ENCODE data around the gene DDX3X.
"Not testable (repeated sequence)": the region's sequence is repeated elsewhere in the genome, so short reads cannot be mapped to it uniquely, and the experiment has no call there.

Gene DDX3X

DNA sequence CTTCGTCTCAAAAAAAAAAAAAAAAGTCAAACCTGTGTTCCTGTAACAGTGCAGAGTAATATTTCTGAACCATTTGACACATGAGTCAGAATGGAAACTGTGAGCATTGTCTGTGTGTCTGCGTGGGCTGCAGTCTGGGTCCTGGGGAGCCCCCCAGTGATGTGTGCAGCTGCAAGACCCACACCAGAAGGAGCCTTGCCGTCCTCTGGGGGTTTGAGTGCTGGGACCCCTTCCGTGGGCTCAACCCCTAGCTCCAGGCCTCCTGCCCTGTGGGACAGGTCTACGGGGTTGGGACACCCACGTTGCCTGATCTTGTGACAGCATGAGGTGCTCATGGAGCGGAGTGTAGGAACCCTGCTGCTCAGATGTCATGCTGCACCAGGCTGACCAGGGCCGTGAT lies 43.7 kb downstream of the DDX3X start:
- DNase-seq: no peak

DNA sequence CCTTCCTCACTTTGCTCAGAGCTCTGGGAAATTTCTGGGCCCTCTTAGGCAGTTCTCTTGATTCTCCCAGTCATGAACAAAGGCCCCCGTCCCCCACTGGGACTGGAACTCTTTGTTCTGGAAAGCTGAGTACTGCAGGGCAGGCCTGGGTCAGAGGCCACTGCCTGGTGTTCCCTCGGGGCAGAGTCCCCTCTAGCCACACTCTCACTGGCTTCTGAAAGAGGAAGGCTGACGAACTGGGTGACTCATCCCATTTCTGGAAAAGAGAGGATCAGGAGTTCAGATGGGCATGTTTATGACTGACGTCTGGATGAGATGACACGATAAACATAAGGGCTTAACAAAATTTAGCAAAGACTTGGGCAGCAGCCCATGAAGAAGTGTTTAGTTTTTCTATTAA lies 47.7 kb downstream of the DDX3X start:
- DNase-seq: no peak

DNA sequence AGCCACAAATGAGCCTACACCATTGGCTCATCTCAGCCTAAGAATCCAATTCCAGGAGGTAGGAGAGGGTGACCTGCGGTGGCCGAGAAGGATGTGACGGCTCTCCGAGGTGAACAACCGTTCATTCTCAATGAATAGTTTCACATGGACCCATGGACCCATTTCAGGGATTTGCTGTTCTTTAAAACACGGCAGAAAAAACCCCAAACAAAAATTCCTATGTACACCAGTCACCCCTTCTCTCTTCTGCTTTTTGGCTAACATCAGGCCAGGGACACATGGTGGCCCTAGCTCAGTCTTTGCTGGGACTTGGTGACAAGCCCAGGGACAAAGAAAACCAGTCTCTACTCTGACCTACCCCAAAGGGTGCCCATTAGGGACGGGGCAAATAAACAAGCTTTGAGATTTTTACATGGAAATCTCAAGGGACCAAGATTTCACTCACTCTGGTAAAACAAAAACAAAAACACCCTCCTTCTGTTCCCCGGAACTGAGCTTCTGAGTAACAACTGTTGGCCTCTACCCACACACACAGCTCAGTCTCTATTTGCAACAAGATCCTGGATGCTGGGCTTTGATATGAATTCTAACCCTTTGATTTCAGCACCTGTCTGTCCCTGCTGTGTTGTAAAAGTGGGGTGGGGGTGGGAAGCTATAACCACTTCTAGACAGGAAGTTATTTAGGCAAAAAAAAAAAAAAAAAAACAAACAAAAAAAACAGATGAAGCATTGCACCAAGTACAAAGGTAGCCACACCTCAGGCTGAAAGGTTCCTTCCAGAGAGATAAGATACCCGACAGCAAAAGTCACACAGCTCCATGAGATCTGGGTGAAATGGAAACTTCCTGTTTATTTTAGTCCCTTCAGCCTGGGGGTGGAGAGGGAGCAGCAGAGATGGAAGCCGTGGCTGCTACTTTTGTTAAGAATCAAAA lies 49.0 kb downstream of the DDX3X start:
- peak; percentile 8 for DNase-seq

DNA sequence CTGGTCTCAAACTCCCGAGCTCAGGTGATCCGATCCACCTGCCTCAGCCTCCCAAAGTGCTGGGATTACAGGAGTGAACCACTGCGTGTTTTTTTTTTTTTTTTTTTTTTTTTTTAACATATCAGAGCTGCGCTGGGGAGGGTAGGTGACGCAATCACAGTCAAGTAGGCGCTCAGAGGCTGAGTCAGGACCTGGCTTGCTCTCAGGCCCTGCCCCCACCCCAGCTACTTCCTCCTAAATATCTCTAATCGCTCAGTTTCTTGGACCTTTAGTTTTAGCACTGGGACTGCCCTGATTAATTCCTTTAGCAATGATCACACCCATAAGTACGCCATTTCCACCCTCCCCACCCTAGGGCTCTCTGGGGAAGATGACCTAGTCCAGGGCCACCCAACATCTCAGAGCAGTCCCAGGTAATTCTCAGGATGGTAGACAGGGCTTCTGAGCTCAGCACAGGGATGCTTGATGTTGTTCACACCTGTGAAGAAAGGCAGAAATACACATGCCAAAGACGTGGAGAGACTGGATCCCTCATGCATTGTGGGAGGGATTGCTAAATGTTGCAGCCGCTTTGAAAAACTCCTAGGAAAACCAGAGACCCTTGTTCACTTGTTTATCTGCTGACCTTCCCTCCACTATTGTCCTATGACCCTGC lies 50.2 kb downstream of the DDX3X start:
- peak; percentile 10 for DNase-seq

DNA sequence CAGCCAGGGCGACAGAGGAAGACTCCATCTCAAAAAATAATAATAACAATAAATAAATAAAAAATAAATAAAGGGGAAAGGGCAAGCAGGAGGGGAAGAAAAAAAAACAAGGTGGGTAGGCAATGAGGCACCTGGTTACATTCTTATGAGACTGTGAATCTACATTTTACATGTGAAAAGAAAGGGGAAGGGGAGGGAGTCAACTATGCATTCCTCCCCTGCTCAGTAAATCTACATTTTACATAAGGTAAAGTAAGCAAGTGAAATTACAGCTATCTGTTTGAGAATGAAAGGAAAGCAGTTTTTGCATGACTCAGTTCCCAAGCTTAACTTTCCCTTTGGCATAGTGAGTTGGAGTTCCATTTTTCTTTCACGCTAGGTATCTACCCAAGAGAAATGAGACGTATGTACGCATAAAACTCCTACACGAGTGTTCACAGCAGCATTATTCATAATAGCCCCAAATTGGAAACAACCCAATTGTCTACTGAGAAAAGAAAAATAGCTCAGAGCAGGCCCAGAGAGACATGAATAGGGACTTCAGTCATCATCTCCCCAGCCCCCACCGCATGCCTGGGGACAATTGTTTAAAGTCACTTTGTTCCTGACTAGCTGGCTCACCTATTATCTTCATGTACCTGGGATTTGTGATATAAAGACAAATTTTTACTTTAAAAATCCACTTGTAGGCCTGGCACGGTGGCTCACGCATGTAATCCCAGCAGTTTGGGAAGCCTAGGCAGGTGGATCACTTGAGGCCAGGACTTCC lies 52.4 kb downstream of the DDX3X start:
- no peak for DNase-seq

GRCh38 chrX:41388543-41388942 lies 54.6 kb downstream of the DDX3X start:
- DNase-seq: no peak

DNA sequence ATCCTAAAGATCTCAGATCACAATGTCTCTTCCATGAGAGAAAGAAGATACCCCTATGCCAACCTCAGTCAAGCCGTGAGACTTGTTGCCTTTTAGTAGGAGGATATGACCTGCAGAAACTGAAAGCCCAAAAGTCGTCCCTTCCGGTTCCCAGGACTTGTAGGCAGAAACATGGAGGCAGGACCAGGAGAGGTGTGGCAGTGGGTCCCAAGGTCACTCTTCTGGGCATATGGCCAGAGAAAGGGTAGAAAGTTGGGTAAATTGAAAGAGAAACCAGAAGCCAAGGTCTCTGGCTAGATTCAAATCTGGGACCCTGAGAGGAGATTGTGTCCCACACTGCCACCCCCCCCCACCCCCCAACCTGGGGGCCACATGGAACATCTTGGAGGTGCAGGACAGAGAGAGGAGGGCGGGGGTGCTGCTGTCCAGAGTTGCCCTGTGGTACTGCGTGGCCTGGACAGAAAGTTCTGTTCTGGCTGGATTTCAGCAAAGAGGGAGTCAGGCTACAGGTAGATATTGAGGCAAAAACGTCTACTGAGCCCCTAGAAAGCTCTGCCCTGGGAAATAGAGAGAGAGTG lies 55.4 kb downstream of the DDX3X start:
- DNase-seq: no peak

- DNase-seq: not testable (repeated sequence)
Observed at GRCh38 chrX:41390576-41390975, 56.6 kb downstream of the DDX3X start.

DNA sequence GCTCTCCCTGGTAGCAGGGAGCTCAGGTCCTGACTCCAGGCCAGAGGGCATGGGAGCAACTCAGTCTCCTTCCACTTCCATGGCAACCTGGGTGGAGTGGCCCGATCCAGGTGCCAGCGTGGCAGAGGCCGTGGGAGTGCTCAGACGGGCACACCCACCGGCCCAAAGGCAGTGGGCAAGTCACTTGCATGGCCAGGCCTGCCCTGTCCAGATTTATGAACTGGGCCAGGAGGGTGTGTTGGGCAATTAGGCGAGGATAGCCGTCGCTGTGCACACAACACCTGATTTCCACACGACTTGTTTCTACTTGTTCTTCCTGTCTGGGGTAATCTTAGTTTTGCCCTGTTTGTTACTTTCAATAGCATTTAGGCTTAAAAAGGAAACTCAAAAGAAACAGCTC lies 57.6 kb downstream of the DDX3X start:
- no peak for DNase-seq

- DNase-seq: no peak
Observed at GRCh38 chrX:41394293-41394692, 60.3 kb downstream of the DDX3X start.

DNA sequence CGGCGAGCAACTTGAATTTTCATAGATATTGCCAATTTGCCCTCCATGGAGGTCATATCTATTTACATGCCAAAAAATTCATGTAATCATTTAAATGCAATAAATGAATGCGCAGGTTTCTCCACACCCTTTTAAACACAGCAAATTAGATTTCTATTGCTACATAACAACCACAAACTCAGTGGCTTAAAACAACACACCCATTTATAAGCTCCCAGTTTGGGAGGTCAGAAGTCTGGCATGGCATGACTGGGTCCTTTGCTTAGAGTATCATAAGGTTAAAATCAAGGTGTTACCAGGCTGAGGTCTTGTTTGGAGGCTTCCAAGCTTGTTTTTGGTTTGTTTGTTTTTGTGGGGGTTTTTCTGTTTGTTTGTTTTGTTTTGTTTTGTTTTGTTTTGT lies 63.3 kb downstream of the DDX3X start:
- no peak for DNase-seq

- DNase-seq: no peak
Observed at GRCh38 chrX:41397768-41398167, 63.8 kb downstream of the DDX3X start.

DNA sequence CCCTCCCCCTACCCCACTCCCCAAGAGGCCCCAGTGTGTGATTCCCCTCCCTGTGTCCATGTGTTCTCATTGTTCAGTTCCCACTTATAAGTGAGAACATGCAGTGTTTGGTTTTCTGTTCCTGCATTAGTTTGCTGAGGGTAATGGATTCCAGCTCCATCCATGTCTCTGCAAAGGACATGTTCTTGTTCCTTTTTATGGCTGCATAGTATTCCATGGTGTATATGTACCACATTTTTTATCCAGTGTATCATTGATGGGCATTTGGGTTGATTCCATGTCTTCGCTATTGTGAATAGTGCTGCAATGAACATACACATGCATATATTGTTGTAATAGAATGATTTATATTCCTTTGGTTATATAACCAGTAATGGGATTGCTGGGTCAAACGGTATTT lies 68.6 kb downstream of the DDX3X start:
- DNase-seq: not testable (repeated sequence)

DNA sequence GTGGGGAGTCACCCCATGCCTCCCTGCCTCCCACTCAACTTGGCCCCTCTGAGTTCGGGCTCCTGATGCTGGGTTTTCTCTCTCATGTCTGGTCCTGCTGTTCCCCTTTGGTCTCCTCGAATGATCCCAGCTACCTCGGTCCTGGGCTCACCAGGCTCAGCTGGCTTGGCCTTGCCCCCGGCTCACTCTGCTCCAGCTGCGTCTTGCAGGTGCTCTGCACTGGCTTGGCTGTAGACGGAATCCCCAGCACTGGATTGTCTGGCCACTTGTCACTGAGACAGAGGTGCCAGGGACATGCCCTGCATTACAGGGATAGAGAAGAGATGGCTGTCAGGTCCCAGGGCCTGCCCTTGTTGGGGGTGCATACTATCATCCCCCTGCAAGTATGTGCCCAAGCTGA lies 71.6 kb downstream of the DDX3X start:
- no peak for DNase-seq

DNA sequence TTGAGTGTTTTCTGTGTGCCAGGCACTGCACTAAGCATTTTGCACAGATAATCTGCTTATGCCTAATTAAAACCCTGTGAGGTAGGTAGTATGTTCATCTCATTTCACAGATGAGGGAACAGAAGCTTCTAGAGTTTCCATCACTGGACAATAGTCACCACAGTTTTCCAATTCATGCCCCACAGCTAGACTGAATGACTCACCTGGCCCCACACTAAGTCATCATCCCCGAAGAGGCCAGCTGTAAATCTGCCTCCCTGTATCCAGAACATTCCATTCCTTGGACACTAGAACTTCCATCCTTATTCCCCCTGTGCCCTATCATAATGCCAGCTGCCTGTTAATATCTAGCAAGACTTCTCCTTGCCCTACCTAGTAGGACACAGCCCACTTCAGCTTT lies 72.2 kb downstream of the DDX3X start:
- DNase-seq: no peak

GRCh38 chrX:41407816-41408215 lies 73.9 kb downstream of the DDX3X start:
- no peak for DNase-seq

DNA sequence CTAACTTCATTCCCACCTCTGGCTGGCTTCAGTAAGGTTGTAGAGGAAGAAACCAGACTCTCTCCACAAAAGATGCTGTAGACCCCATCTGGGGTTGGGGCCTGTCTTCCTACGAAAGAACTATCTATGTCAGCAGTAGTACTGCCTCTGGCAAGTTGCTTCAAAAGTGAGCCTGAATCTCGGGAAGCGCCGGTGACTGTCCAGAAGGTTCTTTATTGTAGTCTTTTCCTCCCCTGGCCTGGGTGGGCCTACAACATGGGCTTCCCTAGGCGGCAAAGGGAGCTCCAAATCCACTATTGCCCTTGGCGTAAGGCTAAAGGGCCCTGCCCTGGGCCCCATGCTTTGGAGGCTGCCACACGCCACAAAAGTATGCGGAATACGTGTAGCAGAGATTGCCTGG lies 74.6 kb downstream of the DDX3X start:
- no peak for DNase-seq

GRCh38 chrX:41409006-41409405 lies 75.0 kb downstream of the DDX3X start:
- DNase-seq: no peak

GRCh38 chrX:41411222-41411621 lies 77.3 kb downstream of the DDX3X start:
- DNase-seq: not testable (repeated sequence)

GRCh38 chrX:41412261-41413081 lies 78.5 kb downstream of the DDX3X start:
- DNase-seq: no peak

All from NCI-H2171 (cell line).